NCI-H128 (cell line): Measurements from ENCODE around the gene USP14.

Experiments
- DNase-seq: peaks from one replicate; lab custom pipeline; 2025; ENCODE audit not compliant: unreplicated experiment; lab: John Stamatoyannopoulos, UW

Gene USP14

DNA sequence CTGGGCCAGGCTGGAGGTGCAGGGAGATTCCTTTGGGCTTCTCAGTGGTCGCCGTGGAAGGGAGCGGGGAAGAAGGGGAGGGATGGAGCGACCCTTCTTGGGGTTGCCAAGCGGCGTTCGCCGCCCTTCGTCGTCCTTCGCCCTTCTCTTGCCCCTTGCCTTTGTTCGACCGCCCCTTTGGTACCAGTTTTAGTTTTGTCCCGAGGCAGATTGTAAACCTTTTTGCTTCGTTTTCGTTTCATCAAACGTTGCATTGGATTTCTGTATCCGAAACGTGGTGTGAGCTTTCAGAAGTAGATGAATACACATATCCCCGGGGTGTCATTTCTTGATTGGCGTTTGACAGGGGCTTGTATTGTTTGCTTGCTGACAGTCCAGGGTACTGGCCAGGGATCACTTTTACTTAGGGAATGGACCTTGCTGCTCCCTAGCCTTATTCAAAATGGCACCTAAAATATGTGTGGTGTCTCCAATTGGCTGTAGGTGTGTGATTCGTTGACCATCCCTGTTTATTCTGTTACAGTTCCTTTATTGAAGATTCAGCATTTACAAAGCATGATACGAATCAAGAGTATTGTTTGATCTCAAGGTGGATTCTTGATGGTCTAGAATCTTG lies 788 bp downstream of the USP14 start:
- DNase-seq: no peak

GRCh38 chr18:159933-160332 lies 1.6 kb downstream of the USP14 start:
- DNase-seq: no peak

DNA sequence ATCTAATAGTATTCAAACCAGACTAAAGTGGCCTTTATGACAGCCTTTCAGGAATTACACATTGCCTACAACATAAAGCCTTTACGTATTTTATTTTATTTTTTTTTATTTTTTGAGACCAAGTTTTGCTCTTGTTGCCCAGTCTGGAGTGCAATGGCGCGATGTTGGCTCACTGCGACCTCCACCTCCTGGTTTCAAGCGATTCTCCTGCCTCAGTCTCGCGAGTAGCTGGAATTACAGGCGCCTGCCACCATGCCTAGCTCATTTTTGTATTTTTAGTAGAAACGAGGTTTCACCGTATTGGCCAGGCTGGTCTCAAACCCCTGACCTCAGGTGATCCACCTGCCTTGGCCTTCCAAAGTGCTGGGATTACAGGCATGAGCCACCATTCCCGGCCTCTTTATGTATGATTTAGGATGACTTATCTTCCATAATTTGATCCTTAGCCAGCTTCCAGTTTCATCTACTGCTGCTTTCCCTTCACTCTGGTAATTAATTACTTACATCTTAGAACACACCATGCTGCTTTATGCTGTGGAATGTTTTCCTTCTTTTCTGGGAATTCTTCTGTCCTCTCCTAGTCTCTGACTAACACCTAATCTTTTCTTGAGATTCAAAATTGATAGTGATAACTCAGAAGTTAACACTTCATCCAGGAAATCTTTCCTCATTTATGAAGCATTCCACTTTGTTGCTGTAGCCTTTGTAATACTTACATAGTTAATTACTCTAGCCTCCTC lies 2.6 kb downstream of the USP14 start:
- no peak for DNase-seq

DNA sequence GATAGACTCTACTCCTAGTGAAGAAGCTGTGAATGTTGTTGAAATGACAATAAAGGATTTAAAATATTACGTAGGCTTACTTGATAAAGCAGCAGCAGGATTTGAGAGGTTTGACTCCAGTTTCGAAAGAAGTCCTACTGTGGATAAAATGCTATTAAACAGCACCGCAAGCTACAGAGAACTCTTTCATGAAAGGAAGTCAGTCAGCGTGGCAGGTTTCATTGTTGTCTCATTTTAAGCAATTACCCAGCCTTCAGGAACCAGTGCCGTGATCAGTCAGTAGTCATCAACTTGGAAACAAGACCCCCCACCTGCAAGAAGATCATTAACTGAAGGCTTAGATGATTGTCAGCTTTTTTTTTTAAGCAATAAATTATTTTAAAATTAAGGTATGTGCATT lies 14.0 kb downstream of the USP14 start:
- DNase-seq: peak; percentile 16

DNA sequence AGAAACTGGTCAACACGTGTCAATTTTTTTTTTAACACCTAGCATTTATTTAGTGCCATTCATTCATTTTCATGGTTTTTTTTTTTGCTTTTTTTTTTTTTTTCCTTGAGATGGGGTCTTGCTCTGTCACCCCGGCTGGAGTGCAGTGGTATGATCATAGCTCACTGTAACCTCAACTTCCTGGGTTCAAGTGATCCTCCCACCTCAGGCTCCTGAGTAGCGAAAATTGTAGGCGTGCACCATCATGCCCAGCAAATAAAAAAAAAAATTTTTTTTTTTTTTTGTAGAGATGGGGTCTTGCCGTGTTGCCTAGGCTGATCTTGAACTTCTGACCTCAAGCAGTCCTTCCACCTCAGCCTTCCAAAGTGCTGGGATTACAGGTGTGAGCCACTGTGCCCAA lies 21.1 kb downstream of the USP14 start:
- no peak for DNase-seq

GRCh38 chr18:181711-182110 lies 23.4 kb downstream of the USP14 start:
- DNase-seq: no peak

- peak; percentile 44 for DNase-seq
Measured at GRCh38 chr18:183769-184168, 25.4 kb downstream of the USP14 start.

GRCh38 chr18:189254-189653 lies 30.9 kb downstream of the USP14 start:
- DNase-seq: no peak

- no peak for DNase-seq
Measured at GRCh38 chr18:191725-192124, 33.4 kb downstream of the USP14 start.

GRCh38 chr18:192801-193200 lies 34.4 kb downstream of the USP14 start:
- no peak for DNase-seq

- no peak for DNase-seq
Measured at GRCh38 chr18:195651-196050, 37.3 kb downstream of the USP14 start.

DNA sequence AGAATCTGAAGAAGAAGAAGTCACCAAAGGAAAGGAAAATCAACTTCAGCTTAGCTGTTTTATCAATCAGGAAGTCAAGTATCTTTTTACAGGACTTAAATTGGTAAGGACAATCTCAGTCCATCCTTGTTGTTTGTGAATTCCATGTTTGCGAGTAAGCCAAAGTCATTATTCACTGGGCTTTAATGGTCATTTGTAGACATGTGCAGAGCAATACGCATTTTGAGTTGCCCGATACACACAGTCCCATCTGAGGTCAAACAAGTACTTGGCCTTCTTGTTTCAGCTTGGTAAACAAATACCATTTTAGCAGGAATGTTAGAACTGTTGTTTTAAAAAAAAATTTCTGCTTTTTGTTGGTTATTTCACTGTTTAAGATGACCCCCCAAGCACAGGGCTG lies 40.9 kb downstream of the USP14 start:
- DNase-seq: no peak

DNA sequence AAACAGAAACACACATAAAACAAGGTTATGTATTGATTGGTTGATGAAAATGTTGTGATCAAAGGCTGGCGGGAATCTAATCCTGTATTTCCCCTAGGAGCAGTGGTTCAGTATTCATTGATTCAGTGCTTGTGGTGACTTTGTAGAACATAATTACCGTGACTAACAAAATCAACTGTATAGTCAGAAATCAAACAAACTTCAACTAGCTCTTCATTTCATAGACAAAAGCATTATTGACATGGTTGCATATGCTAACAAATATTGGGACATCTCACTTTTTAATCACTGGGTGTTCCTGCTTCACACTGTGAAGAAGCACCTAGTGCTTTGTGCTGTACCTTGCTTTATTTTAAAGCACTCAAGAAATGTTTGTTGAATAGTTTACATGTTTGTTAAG lies 41.4 kb downstream of the USP14 start:
- DNase-seq: no peak

DNA sequence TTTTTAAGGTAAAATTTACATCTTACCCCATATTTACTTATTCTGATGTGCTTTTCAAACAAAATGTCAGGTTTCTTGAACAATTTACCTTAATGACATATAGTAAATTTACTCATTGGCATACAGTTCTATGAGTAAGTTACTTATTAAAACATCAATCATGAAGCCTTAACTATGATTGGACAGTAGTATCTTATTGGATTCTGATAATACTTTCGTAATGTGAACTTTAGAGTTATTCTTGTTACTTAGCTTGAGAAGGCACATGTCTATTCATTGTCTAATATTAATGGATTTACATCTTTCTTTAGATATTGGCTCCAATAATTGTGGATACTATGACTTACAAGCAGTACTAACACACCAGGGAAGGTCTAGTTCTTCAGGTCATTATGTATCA lies 51.7 kb downstream of the USP14 start:
- no peak for DNase-seq

GRCh38 chr18:210733-211132 lies 52.4 kb downstream of the USP14 start:
- no peak for DNase-seq

GRCh38 chr18:211582-211981 lies 53.2 kb downstream of the USP14 start:
- DNase-seq: no peak

GRCh38 chr18:212780-213179 lies 54.4 kb downstream of the USP14 start:
- DNase-seq: no peak

DNA sequence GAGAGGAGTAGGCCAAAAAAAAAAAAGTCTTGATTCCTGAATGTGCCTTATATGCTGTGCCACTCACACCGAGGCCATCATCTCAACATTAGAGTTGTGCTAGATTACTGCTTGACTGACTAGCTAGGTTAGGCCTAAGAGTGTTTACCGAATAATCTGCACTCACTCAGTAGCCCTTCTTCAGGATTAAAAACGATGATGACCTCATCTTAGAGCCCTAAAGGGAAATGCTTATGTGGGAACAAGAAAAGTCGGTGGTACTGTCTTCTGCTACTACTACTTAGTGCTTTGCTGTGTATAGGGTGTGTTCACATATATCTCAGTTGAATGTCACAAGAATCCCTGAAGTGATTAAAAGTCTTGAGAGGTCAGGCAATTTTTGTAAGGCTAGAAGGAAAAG lies 55.1 kb downstream of the USP14 start:
- no peak for DNase-seq

DNA sequence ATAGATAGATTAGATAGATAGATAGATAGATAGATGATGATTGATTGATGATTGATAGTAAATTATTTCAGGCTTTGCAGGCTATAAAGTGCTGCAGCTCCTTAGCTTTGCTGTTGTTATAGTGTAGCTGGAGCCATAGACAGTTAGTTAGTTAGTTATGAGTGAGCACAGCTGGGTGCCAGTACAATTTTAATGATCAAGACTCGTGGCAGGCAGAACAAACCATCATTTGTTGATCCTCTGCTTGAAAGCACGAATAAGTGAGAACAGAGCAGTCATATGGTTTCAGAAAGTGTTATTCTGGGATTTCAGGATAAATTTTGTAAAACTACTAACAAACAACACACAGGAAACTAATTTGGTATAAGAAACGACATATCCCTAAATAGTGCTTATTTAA lies 55.6 kb downstream of the USP14 start:
- DNase-seq: no peak

- no peak for DNase-seq
Measured at GRCh38 chr18:215448-216010, 57.2 kb downstream of the USP14 start.

DNA sequence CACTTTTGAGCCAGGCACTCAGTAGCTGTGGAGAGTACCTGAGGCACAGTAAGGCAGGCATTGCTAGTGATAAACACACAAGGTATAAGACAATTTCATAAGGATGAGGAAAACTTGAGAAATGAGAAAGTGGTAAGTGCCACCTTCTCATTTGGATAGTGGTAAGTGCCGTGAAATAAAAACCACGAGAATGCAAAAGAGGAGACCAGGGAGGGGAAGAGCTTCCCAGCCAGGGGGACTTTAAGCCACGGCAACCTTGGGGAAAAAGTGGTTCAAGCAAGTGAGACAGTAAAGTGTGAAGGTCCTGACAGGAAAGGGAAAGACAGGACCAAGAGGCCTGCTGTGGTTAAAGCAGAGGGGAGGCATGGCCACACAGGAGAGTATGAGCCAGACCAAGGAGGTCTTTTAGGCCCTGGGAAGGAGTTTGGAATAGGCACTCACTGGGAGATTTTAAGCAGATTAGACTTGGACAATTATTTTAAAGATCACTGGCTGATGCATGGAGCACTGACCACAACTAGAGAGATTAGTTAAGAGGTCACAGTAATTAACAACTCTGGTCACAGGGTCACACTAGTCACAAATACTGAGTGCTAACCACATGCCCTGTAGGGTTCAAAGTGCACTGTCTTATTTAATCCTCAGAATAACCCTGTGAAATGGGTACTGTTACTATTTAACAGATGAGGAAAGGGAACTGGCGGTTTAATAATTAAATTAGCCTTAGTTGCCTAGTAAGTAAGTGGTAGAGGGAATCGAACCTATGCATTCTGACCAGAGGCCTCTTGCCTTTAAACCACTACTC lies 59.4 kb downstream of the USP14 start:
- DNase-seq: no peak

DNA sequence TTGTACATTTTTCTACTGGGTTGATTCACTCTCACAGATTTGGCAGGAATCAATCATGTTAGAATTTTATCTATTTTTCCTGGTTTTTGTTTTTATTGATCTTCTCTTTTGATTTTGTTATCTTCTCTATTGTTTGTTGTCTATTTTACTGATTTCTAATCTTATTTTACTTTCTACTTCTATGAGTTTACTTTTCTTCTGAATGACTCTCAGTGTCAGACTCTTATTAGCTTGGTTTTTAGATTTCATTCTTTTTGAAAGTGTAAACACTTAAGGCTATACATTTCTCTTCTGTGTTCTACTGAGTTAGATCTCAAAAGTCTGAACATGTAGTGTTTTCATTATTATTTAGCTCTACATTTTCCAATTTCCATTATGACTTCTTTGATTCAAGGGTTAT lies 62.4 kb downstream of the USP14 start:
- DNase-seq: no peak
